ENCODE results near the gene RHBDD1. TPM values are rescaled to one million over a fixed set of nuclear protein-coding genes. Genes with fewer than 3 reads are reported as not detected.

Gene RHBDD1
- total and polyA plus RNA-seq, 2 donors (not counting 1 experiment from before 2014, with no cell fraction given) = 21.2 to 128 TPM

GRCh38 chr2:226994775-226995174, 158.9 kb downstream of the RHBDD1 start:
- H3K27me3 ChIP-seq (replicated peaks in 1 of 4; ENCODE audit: control extremely low read depth in 1 of 4, control insufficient read depth in 3 of 4, insufficient read depth in 4 of 4, low read length in 3 of 4) = no peaks in the 10 kb centered on the region
- no peaks in the 10 kb centered on the region for H4K20me1 ChIP-seq (ENCODE audit: control insufficient read depth, insufficient read depth, low read length, poor library complexity, severe bottlenecking)
- H3K9me3 Mint-ChIP-seq (ENCODE audit: insufficient read depth) = no peaks in the 10 kb centered on the region
- TF ChIP-seq EZH2 (IDR thresholded peaks at IDR 0.05; ENCODE audit: borderline replicate concordance, insufficient read depth, low read depth, low read length, poor library complexity, severe bottlenecking) (no peak), CTCF (IDR thresholded peaks at IDR 0.05) (no peak)
- no peaks in the 10 kb centered on the region for H3K4me1 ChIP-seq (ENCODE audit: control insufficient read depth in 2 of 2, insufficient read depth in 2 of 2, low read length in 2 of 2)
- H2AFZ ChIP-seq (ENCODE audit: insufficient read depth, low read depth, low read length, poor library complexity, severe bottlenecking) = no peak overlapping the region
- intact Hi-C loops (cut with micrococcal nuclease) = no loop called here
- ChIA-PET CTCF (interaction anchor here (1.8 kb wide), 1 partner anchor 9 kb away, joined by 8 read pairs; no protein-coding TSS in a partner anchor), POLR2A (no interaction called here)
- H3K27ac ChIP-seq (ENCODE audit: low read length in 2 of 2) = no peak overlapping the region
- no peak overlapping the region for H3K9ac ChIP-seq (ENCODE audit: low read length)
- no peak overlapping the region for H3K4me3 Mint-ChIP-seq
- DNase-seq (no peak), ATAC-seq (ENCODE audit: low read depth) (no peak)
- no peak overlapping the region for H3K4me2 ChIP-seq (replicated peaks; ENCODE audit: low read depth, low read length, poor library complexity, severe bottlenecking)
- H3K36me3 ChIP-seq (replicated peaks in 1 of 2; ENCODE audit: control extremely low read depth in 1 of 2, control insufficient read depth in 1 of 2, extremely low read depth in 1 of 2, insufficient read depth in 2 of 2, low read length in 1 of 2) = peaks cover 1 to 50% of the 10 kb centered on the region in 2 experiments
- no peak overlapping the region for H3K4me3 ChIP-seq (ENCODE audit: control extremely low read depth in 1 of 5, extremely low read depth in 1 of 5, insufficient read depth in 1 of 5, low read depth in 2 of 5, low read length in 4 of 5)
- no peaks in the 10 kb centered on the region for H3K79me2 ChIP-seq (ENCODE audit: control insufficient read depth, insufficient read depth, low read length)
- no peak overlapping the region for H3K27ac Mint-ChIP-seq
- 94% methylated on average over 2 of the region's 4 CpGs for WGBS (ENCODE audit: insufficient coverage)
- H3K27me3 Mint-ChIP-seq = no peaks in the 10 kb centered on the region
- H3K4me1 Mint-ChIP-seq = no peaks in the 10 kb centered on the region
- H3K9me3 ChIP-seq (ENCODE audit: control extremely low read depth in 1 of 3, control insufficient read depth in 2 of 3, insufficient read depth in 1 of 3, low read length in 2 of 3) = no peaks in the 10 kb centered on the region

DNA sequence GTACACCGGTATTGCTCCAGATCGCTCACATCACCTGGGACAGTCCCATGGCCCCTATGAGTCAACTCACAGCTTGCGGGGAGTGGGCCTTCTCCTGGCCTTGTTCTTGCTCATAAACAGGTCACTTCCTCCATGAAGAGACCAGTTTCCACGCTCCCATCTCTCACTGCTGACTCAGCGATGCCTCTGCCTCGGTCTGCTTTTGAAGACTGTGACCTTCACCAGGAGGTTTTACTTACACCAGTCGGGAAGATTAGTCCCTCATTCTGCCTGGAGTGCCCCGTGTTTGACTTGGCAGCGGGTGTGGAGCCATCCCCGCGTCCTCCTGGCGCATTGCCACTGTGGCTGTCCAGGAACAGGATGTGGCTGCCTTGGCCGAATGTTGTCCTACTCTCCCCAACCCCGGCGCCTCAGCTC, 159.8 kb downstream of the RHBDD1 start:
- H3K36me3 ChIP-seq (replicated peaks in 1 of 2; ENCODE audit: control extremely low read depth in 1 of 2, control insufficient read depth in 1 of 2, extremely low read depth in 1 of 2, insufficient read depth in 2 of 2, low read length in 1 of 2) = peaks cover 1 to 50% of the 10 kb centered on the region in 2 experiments
- H3K79me2 ChIP-seq (ENCODE audit: control insufficient read depth, insufficient read depth, low read length) = no peaks in the 10 kb centered on the region
- ChIA-PET CTCF (no interaction called here), POLR2A (no interaction called here)
- TF ChIP-seq EZH2 (IDR thresholded peaks at IDR 0.05; ENCODE audit: borderline replicate concordance, insufficient read depth, low read depth, low read length, poor library complexity, severe bottlenecking) (no peak), CTCF (IDR thresholded peaks at IDR 0.05) (no peak)
- no peak overlapping the region for H2AFZ ChIP-seq (ENCODE audit: insufficient read depth, low read depth, low read length, poor library complexity, severe bottlenecking)
- no peak overlapping the region for H3K4me2 ChIP-seq (replicated peaks; ENCODE audit: low read depth, low read length, poor library complexity, severe bottlenecking)
- H3K9ac ChIP-seq (ENCODE audit: low read length) = no peak overlapping the region
- no peaks in the 10 kb centered on the region for H3K4me1 ChIP-seq (ENCODE audit: control insufficient read depth in 2 of 2, insufficient read depth in 2 of 2, low read length in 2 of 2)
- H3K4me3 Mint-ChIP-seq = no peak overlapping the region
- ATAC-seq (ENCODE audit: low read depth) (no peak), DNase-seq (no peak)
- no peak overlapping the region for H3K27ac ChIP-seq (ENCODE audit: low read length in 2 of 2)
- H3K27me3 Mint-ChIP-seq = no peaks in the 10 kb centered on the region
- intact Hi-C loops (cut with micrococcal nuclease) = no loop called here
- WGBS (ENCODE audit: insufficient coverage) = 90% methylated on average over 15 of the region's 15 CpGs
- no peaks in the 10 kb centered on the region for H3K9me3 ChIP-seq (ENCODE audit: control extremely low read depth in 1 of 3, control insufficient read depth in 2 of 3, insufficient read depth in 1 of 3, low read length in 2 of 3)
- no peaks in the 10 kb centered on the region for H3K4me1 Mint-ChIP-seq
- no peaks in the 10 kb centered on the region for H4K20me1 ChIP-seq (ENCODE audit: control insufficient read depth, insufficient read depth, low read length, poor library complexity, severe bottlenecking)
- no peaks in the 10 kb centered on the region for H3K27me3 ChIP-seq (replicated peaks in 1 of 4; ENCODE audit: control extremely low read depth in 1 of 4, control insufficient read depth in 3 of 4, insufficient read depth in 4 of 4, low read length in 3 of 4)
- no peak overlapping the region for H3K27ac Mint-ChIP-seq
- H3K9me3 Mint-ChIP-seq (ENCODE audit: insufficient read depth) = no peaks in the 10 kb centered on the region
- H3K4me3 ChIP-seq (ENCODE audit: control extremely low read depth in 1 of 5, extremely low read depth in 1 of 5, insufficient read depth in 1 of 5, low read depth in 2 of 5, low read length in 4 of 5) = no peak overlapping the region
